ENCODE data around the gene TMEM114.

The TMEM114 gene

GRCh38 chr16:8543258-8543657 is 47.1 kb downstream of the TMEM114 start:
- no peak for TF ChIP-seq FOXP2 (optimal IDR thresholded peaks at IDR 0.05; ENCODE audit: borderline replicate concordance, extremely low read depth, extremely low read length, insufficient read depth)
- TF ChIP-seq SIN3A (IDR thresholded peaks at IDR 0.05; ENCODE audit: borderline replicate concordance, insufficient read depth, low read length) = no peak
- no peak for TF ChIP-seq POLR2AphosphoS5 (IDR thresholded peaks at IDR 0.05; ENCODE audit: low read depth, low read length)
- TF ChIP-seq, protein P1, sequence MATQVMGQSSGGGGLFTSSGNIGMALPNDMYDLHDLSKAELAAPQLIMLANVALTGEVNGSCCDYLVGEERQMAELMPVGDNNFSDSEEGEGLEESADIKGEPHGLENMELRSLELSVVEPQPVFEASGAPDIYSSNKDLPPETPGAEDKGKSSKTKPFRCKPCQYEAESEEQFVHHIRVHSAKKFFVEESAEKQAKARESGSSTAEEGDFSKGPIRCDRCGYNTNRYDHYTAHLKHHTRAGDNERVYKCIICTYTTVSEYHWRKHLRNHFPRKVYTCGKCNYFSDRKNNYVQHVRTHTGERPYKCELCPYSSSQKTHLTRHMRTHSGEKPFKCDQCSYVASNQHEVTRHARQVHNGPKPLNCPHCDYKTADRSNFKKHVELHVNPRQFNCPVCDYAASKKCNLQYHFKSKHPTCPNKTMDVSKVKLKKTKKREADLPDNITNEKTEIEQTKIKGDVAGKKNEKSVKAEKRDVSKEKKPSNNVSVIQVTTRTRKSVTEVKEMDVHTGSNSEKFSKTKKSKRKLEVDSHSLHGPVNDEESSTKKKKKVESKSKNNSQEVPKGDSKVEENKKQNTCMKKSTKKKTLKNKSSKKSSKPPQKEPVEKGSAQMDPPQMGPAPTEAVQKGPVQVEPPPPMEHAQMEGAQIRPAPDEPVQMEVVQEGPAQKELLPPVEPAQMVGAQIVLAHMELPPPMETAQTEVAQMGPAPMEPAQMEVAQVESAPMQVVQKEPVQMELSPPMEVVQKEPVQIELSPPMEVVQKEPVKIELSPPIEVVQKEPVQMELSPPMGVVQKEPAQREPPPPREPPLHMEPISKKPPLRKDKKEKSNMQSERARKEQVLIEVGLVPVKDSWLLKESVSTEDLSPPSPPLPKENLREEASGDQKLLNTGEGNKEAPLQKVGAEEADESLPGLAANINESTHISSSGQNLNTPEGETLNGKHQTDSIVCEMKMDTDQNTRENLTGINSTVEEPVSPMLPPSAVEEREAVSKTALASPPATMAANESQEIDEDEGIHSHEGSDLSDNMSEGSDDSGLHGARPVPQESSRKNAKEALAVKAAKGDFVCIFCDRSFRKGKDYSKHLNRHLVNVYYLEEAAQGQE (IDR thresholded peaks at IDR 0.05; ENCODE audit: insufficient read depth in 1 of 2, low read depth in 2 of 2, low read length in 2 of 2) = no peak
- no peak for TF ChIP-seq TAF1 (IDR thresholded peaks at IDR 0.05; ENCODE audit: borderline replicate concordance, insufficient read depth, low read length)

DNA sequence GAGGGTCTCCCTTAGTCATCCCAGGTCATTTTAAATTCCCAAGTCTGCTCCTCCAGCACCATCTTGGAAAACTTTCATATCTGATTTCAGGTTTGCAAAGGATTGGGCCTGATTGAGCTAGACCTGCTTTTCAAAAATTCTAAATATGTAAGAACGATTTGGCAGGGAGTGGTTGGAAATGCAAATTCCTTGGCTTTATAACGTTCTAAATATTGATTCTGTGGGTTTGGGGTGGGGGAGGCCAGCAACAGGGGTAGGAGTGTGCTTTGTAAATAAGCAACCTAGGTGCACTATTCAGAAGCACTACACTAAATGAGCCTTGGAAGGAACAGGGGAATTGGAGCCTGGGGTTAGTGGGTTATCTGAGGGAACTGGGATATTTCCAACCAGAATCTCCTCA is 47.9 kb downstream of the TMEM114 start:
- TF ChIP-seq POLR2AphosphoS5 (IDR thresholded peaks at IDR 0.05; ENCODE audit: low read depth, low read length) = no peak
- TF ChIP-seq, protein P1 (IDR thresholded peaks at IDR 0.05; ENCODE audit: insufficient read depth in 1 of 2, low read depth in 2 of 2, low read length in 2 of 2) = no peak
- no peak for TF ChIP-seq FOXP2 (optimal IDR thresholded peaks at IDR 0.05; ENCODE audit: borderline replicate concordance, extremely low read depth, extremely low read length, insufficient read depth)
- no peak for TF ChIP-seq TAF1 (IDR thresholded peaks at IDR 0.05; ENCODE audit: borderline replicate concordance, insufficient read depth, low read length)
- no peak for TF ChIP-seq SIN3A (IDR thresholded peaks at IDR 0.05; ENCODE audit: borderline replicate concordance, insufficient read depth, low read length)

GRCh38 chr16:8541868-8542267 is 48.4 kb downstream of the TMEM114 start:
- TF ChIP-seq SIN3A (IDR thresholded peaks at IDR 0.05; ENCODE audit: borderline replicate concordance, insufficient read depth, low read length) = no peak

- TF ChIP-seq POLR2AphosphoS5 (IDR thresholded peaks at IDR 0.05; ENCODE audit: low read depth, low read length) (no peak), FOXP2 (optimal IDR thresholded peaks at IDR 0.05; ENCODE audit: borderline replicate concordance, extremely low read depth, extremely low read length, insufficient read depth) (no peak), TAF1 (IDR thresholded peaks at IDR 0.05; ENCODE audit: borderline replicate concordance, insufficient read depth, low read length) (no peak), SIN3A (IDR thresholded peaks at IDR 0.05; ENCODE audit: borderline replicate concordance, insufficient read depth, low read length) (no peak)
- TF ChIP-seq, protein P1 (IDR thresholded peaks at IDR 0.05; ENCODE audit: insufficient read depth in 1 of 2, low read depth in 2 of 2, low read length in 2 of 2) = no peak
Observed at GRCh38 chr16:8537691-8538342, 52.5 kb downstream of the TMEM114 start.

DNA sequence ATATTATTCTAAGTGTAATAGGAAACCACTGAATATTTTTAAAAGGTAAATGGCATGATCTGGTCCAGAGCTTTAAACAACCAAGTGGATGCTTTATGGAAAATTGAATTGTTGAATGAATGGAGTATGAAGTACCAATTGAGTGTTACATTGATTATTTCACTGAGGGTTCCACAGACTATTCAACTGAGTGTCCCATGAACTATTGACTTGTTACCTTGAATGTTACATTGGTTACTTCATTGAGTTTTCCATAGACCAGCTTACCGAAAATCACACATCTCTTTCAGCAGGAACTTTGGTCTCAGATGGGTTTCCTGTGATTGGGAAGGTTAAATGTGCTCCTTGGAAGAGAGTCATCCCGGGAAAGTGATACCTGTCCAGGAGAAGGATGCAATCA is 56.8 kb downstream of the TMEM114 start:
- TF ChIP-seq SIN3A (IDR thresholded peaks at IDR 0.05; ENCODE audit: borderline replicate concordance, insufficient read depth, low read length) (no peak), TAF1 (IDR thresholded peaks at IDR 0.05; ENCODE audit: borderline replicate concordance, insufficient read depth, low read length) (no peak), FOXP2 (optimal IDR thresholded peaks at IDR 0.05; ENCODE audit: borderline replicate concordance, extremely low read depth, extremely low read length, insufficient read depth) (no peak), POLR2AphosphoS5 (IDR thresholded peaks at IDR 0.05; ENCODE audit: low read depth, low read length) (no peak)
- TF ChIP-seq, protein P1 (IDR thresholded peaks at IDR 0.05; ENCODE audit: insufficient read depth in 1 of 2, low read depth in 2 of 2, low read length in 2 of 2) = no peak

All from PFSK-1 (cell line).